Muscle layer of colon (tissue), 2 donors: Measurements from ENCODE around the gene LNP1.
"Not testable (repeated sequence)": the region's sequence is repeated elsewhere in the genome, so short reads cannot be mapped to it uniquely, and the experiment has no call there.

Experiments used
- H3K27ac ChIP-seq: one replicate; pipeline ENCODE4 v1.7.0; 2013; ENCODE audit warnings: low read depth, mild to moderate bottlenecking, low read length, moderate library complexity
- H3K27me3 ChIP-seq, 2 donors: one replicate each; pipeline ENCODE4 v1.7.0; 2013; ENCODE audit warnings: low read length in 2 of 2, mild to moderate bottlenecking in 2 of 2; ENCODE audit not compliant: insufficient read depth in 2 of 2, control insufficient read depth in 1 of 2
- H3K36me3 ChIP-seq: one replicate; pipeline ENCODE4 v1.7.0; 2013; ENCODE audit warnings: mild to moderate bottlenecking, low read length; ENCODE audit not compliant: insufficient read depth
- H3K4me1 ChIP-seq: one replicate; pipeline ENCODE4 v1.7.0; 2013; ENCODE audit warnings: mild to moderate bottlenecking, low read length; ENCODE audit not compliant: insufficient read depth
- H3K4me3 ChIP-seq, 2 donors: one replicate each; pipeline ENCODE4 v1.7.0; 2013; ENCODE audit warnings: low read length in 2 of 2, low read depth in 1 of 2, mild to moderate bottlenecking in 1 of 2, moderate library complexity in 1 of 2
- H3K9ac ChIP-seq: one replicate; pipeline ENCODE4 v1.7.0; 2013; ENCODE audit warnings: low read length
- H3K9me3 ChIP-seq: one replicate; pipeline ENCODE4 v1.7.0; 2013; ENCODE audit warnings: mild to moderate bottlenecking, low read length
- donor health status: abdominal sarcoma.
- donor health status: Adenocarcinoma of cecum.

LNP1 gene, protein sequence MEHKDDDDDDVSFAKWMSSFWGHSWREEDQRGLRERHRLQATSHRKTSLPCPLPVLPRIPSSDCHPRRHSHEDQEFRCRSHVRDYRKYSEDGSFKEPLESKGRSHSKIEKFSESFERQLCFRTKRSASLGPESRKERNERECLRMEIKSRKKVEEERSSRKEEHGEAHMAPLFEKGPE

GRCh38 chr3:100400780-100401673 is at the start of gene LNP1, which contains the start of gene TOMM70:
LNP1 (plus strand) TSS chr3:100401539; CDS start chr3:100429730, 28,191 bp downstream.
TOMM70 (minus strand) TSS chr3:100401089; CDS start chr3:100400949, 140 bp downstream.
- H3K36me3 ChIP-seq, result no peaks in the 10 kb centered on the region
- no peaks in the 10 kb centered on the region for H3K27me3 ChIP-seq
- H3K4me3 ChIP-seq, result peak within 1 kb of the TSS; percentile 90 to 99
- peak within 1 kb of the TSS; percentile 97 for H3K9ac ChIP-seq
- no peaks in the 10 kb centered on the region for H3K9me3 ChIP-seq
- H3K4me1 ChIP-seq, result peaks cover 33% of the 10 kb centered on the region
- peak within 1 kb of the TSS; percentile 80 for H3K27ac ChIP-seq

DNA sequence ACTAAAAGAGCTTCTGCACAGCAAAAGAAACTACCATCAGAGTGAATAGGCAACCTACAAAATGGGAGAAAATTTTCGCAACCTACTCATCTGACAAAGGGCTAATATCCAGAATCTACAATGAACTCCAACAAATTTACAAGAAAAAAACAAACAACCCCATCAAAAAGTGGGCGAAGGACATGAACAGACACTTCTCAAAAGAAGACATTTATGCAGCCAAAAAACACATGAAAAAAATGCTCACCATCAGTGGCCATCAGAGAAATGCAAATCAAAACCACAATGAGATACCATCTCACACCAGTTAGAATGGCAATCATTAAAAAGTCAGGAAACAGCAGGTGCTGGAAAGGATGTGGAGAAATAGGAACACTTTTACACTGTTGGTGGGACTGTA is 49.6 kb upstream of the LNP1 start:
- not testable (repeated sequence) for H3K9me3 ChIP-seq, H3K27me3 ChIP-seq, H3K9ac ChIP-seq, H3K4me1 ChIP-seq, H3K4me3 ChIP-seq, H3K27ac ChIP-seq
- peaks cover 64% of the 10 kb centered on the region for H3K36me3 ChIP-seq

DNA sequence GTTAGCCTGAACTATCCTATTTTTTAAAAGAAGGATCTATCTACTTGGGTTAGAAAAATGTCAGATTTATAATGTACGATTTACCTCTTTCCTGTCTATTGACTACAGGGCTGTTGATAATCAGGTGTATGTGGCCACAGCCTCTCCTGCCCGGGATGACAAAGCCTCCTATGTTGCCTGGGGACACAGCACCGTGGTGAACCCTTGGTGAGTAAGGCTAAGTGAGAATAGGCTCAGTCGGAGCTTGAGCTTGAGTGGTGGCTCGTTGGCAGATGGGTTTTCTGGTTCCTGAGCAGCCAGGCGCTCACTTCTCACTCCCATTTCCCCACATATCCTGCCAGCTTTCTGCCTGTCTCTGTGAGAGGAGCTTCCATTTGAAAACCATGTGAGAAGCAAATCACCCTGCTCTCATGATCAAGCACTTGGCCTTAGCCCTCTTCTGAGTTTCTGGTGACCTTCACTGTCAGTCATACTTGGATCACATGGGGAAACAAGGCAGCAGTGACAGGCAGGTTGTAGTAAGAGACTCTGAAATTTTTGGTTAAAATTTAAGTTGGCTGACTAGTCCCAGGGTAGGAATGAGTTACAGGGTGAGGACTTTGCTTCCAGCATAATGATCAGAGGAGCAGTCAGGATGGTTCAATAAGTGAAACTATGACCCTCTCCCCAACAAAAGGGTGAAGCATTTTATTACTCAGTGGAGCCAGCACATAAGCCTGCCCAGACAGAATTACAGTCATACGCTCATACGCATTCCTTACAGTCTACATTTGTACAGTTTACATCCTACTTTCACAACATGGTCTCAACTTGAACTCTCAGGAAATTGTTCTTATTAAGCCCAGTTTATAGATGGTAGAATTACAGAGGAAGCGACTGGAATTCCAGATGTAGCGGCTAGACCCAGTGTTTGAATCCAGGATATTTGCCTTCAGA is 48.8 kb upstream of the LNP1 start:
- Histone ChIP-seq H3K9me3 (no peaks in the 10 kb centered on the region), H3K27me3 (no peaks in the 10 kb centered on the region), H3K4me1 (no peaks in the 10 kb centered on the region), H3K36me3 (peaks cover 62% of the 10 kb centered on the region), H3K4me3 (no peak overlapping the region), H3K9ac (no peak overlapping the region), H3K27ac (no peak overlapping the region)

- Histone ChIP-seq H3K9me3 (no peaks in the 10 kb centered on the region), H3K27me3 (no peaks in the 10 kb centered on the region), H3K4me1 (no peaks in the 10 kb centered on the region), H3K4me3 (no peak overlapping the region), H3K36me3 (peaks cover 44% of the 10 kb centered on the region), H3K9ac (no peak overlapping the region), H3K27ac (no peak overlapping the region)
Observed at GRCh38 chr3:100354850-100355249, 46.5 kb upstream of the LNP1 start.

GRCh38 chr3:100358413-100358812 is 42.9 kb upstream of the LNP1 start:
- H3K4me1 ChIP-seq, result no peaks in the 10 kb centered on the region
- H3K27ac ChIP-seq, result no peak overlapping the region
- no peaks in the 10 kb centered on the region for H3K27me3 ChIP-seq
- no peak overlapping the region for H3K9ac ChIP-seq
- no peaks in the 10 kb centered on the region for H3K9me3 ChIP-seq
- no peak overlapping the region for H3K4me3 ChIP-seq
- peaks cover 30% of the 10 kb centered on the region for H3K36me3 ChIP-seq

DNA sequence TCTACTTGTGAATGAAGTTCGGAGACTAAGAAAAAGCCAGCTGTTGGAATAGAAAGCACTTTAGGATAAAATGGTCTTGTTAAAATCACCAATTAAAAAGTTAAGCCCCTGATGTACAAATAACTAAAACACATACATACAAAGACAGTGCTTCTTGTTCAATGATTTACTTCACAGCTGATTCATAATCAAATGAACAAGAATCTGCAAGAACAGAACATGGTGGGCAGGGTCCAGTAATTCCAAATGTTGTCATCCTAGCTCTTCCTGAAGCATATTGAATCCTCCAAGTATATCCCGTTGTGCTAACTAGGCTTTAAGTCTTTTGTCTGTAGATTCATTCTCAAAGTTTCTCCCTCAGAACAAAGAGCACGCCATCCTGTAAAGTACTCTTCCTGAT is 42.3 kb upstream of the LNP1 start:
- Histone ChIP-seq H3K9me3 (no peaks in the 10 kb centered on the region), H3K4me3 (no peak overlapping the region), H3K27ac (no peak overlapping the region), H3K27me3 (no peaks in the 10 kb centered on the region), H3K36me3 (peaks cover 24% of the 10 kb centered on the region), H3K9ac (no peak overlapping the region), H3K4me1 (no peaks in the 10 kb centered on the region)

- H3K27me3 ChIP-seq, result no peaks in the 10 kb centered on the region
- H3K27ac ChIP-seq, result no peak overlapping the region
- H3K36me3 ChIP-seq, result peaks cover 21% of the 10 kb centered on the region
- H3K4me1 ChIP-seq, result no peaks in the 10 kb centered on the region
- no peak overlapping the region for H3K4me3 ChIP-seq
- no peaks in the 10 kb centered on the region for H3K9me3 ChIP-seq
- no peak overlapping the region for H3K9ac ChIP-seq
Observed at GRCh38 chr3:100360757-100361496, 40.4 kb upstream of the LNP1 start.

DNA sequence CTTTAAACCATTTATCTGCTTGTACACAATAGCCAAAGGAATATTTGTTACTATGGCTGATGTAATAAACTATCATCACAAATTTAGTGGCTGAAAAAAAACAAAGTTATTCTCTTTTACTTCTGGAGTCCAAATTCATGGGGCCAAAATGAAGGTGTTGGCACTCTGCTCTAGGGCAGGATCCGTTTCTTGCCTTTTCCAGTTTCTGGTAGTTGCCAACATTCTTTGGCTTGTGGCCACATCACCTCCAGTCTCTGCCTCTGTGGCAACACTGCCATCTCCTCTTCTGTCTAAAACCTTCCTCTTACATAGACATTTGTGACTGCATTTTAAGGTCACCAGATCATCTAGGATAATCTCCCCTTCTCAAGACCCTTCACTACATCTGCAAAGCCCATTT is 39.4 kb upstream of the LNP1 start:
- Histone ChIP-seq H3K9me3 (no peaks in the 10 kb centered on the region), H3K4me1 (no peaks in the 10 kb centered on the region), H3K36me3 (peaks cover 31% of the 10 kb centered on the region), H3K27me3 (no peaks in the 10 kb centered on the region), H3K27ac (no peak overlapping the region), H3K9ac (no peak overlapping the region), H3K4me3 (no peak overlapping the region)

DNA sequence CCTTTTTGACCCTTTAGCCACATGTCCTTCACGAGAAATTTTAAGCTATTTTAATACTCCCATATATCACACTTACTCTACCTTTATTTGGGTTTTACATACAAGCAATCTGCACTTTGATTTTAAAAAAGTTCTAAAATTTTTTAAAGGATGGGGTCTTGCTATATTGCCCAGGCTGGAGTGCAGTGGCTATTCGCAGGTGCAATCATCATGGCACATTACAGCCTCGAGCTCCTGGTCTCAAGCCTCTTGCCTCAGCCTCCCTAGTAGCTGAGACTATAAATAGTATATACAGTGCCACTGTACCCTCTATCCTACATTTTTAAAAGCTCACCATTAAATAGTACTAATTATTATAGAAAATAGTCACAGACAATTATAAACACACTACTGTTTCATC is 36.9 kb upstream of the LNP1 start:
- no peaks in the 10 kb centered on the region for H3K4me1 ChIP-seq
- H3K4me3 ChIP-seq, result no peak overlapping the region
- no peak overlapping the region for H3K27ac ChIP-seq
- peaks cover 43% of the 10 kb centered on the region for H3K36me3 ChIP-seq
- no peak overlapping the region for H3K9ac ChIP-seq
- no peaks in the 10 kb centered on the region for H3K9me3 ChIP-seq
- H3K27me3 ChIP-seq, result no peaks in the 10 kb centered on the region

GRCh38 chr3:100366424-100366823 is 34.9 kb upstream of the LNP1 start:
- Histone ChIP-seq H3K27ac (no peak overlapping the region), H3K27me3 (no peaks in the 10 kb centered on the region), H3K9me3 (no peaks in the 10 kb centered on the region), H3K36me3 (peaks cover 49% of the 10 kb centered on the region), H3K9ac (no peak overlapping the region), H3K4me1 (no peaks in the 10 kb centered on the region), H3K4me3 (no peak overlapping the region)
